ENCODE data around the gene SCN5A.

DNA sequence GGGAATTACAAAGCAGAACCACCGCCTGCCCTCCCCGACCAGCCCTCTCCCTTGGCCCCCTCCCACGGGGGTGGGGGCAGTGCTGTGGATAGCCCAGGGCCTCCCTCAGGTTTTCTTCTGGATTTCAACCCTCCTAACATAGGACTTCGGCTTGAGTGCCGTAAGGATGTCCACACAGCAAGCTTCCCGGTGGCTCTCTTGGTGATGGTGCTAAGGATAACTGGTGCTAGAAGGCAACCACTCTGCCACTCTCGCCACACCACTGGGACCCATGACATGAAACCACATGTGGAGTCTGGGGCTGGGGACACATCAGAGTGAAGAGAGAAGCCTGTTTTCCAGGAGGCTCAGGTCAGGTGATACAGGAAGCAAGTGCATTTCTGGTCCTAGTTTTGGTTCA lies 35.4 kb downstream of the SCN5A start:
- TF ChIP-seq, protein P1, sequence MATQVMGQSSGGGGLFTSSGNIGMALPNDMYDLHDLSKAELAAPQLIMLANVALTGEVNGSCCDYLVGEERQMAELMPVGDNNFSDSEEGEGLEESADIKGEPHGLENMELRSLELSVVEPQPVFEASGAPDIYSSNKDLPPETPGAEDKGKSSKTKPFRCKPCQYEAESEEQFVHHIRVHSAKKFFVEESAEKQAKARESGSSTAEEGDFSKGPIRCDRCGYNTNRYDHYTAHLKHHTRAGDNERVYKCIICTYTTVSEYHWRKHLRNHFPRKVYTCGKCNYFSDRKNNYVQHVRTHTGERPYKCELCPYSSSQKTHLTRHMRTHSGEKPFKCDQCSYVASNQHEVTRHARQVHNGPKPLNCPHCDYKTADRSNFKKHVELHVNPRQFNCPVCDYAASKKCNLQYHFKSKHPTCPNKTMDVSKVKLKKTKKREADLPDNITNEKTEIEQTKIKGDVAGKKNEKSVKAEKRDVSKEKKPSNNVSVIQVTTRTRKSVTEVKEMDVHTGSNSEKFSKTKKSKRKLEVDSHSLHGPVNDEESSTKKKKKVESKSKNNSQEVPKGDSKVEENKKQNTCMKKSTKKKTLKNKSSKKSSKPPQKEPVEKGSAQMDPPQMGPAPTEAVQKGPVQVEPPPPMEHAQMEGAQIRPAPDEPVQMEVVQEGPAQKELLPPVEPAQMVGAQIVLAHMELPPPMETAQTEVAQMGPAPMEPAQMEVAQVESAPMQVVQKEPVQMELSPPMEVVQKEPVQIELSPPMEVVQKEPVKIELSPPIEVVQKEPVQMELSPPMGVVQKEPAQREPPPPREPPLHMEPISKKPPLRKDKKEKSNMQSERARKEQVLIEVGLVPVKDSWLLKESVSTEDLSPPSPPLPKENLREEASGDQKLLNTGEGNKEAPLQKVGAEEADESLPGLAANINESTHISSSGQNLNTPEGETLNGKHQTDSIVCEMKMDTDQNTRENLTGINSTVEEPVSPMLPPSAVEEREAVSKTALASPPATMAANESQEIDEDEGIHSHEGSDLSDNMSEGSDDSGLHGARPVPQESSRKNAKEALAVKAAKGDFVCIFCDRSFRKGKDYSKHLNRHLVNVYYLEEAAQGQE (IDR thresholded peaks at IDR 0.05; ENCODE audit: insufficient read depth in 1 of 2, low read depth in 2 of 2, low read length in 1 of 2), result no peak
- TF ChIP-seq POLR2AphosphoS5 (IDR thresholded peaks at IDR 0.05; ENCODE audit: low read depth, low read length), result no peak
- TF ChIP-seq, protein P2, sequence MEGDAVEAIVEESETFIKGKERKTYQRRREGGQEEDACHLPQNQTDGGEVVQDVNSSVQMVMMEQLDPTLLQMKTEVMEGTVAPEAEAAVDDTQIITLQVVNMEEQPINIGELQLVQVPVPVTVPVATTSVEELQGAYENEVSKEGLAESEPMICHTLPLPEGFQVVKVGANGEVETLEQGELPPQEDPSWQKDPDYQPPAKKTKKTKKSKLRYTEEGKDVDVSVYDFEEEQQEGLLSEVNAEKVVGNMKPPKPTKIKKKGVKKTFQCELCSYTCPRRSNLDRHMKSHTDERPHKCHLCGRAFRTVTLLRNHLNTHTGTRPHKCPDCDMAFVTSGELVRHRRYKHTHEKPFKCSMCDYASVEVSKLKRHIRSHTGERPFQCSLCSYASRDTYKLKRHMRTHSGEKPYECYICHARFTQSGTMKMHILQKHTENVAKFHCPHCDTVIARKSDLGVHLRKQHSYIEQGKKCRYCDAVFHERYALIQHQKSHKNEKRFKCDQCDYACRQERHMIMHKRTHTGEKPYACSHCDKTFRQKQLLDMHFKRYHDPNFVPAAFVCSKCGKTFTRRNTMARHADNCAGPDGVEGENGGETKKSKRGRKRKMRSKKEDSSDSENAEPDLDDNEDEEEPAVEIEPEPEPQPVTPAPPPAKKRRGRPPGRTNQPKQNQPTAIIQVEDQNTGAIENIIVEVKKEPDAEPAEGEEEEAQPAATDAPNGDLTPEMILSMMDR (IDR thresholded peaks at IDR 0.05), result no peak
- TF ChIP-seq SIN3A (IDR thresholded peaks at IDR 0.05; ENCODE audit: borderline replicate concordance, insufficient read depth, low read depth, low read length), result no peak
- TF ChIP-seq TCF7L2 (IDR thresholded peaks at IDR 0.05; ENCODE audit: low read depth, low read length), result no peak

All from Panc1 (cell line).